NCI-H460 (cell line): Measurements from ENCODE around the gene PIAS4. TPM values are rescaled to one million over a fixed set of nuclear protein-coding genes. Genes with fewer than 3 reads are reported as not detected.

Source experiments
- DNase-seq: peaks from one replicate; pipeline ENCODE4 v3.0.0-alpha.2; 2016; ENCODE audit warnings: low read depth; ENCODE audit errors: extremely low read depth
- total RNA-seq: library from RNA; depleted of rRNA; stranded (reverse); fragments of >200 nt; shearing (Covaris generic); gene quantifications from 2 replicates; pipeline ENCODE4 v1.2.3, GENCODE V29; 2014

Gene PIAS4
- total RNA-seq, 1 experiment from 2014 or later = 14.2 TPM

DNA sequence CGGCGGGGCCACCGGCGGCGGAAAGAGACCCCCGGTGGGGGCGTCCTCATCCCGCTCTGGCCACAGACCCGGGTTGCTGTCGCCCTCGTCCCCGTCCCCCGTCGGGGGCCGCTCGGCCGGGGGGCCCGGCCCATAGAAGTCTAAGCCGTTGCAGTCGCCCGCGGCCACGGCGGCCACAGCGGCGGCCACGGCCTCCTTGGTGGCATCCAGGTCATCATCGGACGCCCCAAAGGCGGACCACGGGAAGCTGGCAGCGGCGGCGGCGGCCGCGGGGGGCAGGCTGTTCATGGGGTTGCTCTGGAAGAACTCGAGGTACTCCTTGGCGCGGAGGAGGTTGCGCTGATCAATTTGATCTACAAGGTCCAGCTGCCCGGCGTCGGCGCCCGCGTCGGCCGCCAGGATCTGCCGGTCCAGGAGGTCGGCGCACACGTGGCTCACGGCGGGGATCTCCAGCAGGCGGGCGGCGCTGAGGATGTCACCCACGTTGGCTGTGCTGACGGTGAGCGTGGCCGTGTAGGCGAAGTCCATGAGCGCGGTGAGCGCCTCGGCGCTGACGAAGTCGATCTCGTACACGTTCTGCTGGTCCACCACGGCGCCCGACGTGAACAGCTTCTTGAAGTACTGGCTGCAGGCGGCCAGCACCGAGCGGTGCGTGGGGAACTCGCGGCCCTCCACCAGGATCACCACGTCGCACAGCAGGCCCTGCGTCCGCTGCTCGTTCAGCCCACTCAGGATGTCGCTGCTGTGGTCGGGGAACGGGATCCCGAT is 47.1 kb downstream of the PIAS4 start:
- no peak for DNase-seq

DNA sequence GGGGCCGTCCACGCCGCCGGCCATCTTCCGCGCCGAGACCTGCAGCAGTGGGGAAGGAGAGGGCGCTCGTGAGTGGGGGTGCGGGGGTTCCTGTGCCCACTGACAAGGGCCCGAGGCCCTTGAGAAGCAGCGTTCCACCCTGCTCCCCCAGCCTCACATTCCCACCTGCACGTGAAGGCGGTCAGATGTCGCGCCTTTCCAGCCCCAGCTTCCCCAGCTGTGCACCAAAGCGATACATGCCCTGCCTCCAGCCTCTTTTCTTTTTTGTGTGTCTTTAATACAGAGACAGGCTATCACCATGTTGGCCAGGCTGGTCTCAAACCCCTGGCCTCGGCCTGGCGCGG is 47.6 kb downstream of the PIAS4 start:
- no peak for DNase-seq

DNA sequence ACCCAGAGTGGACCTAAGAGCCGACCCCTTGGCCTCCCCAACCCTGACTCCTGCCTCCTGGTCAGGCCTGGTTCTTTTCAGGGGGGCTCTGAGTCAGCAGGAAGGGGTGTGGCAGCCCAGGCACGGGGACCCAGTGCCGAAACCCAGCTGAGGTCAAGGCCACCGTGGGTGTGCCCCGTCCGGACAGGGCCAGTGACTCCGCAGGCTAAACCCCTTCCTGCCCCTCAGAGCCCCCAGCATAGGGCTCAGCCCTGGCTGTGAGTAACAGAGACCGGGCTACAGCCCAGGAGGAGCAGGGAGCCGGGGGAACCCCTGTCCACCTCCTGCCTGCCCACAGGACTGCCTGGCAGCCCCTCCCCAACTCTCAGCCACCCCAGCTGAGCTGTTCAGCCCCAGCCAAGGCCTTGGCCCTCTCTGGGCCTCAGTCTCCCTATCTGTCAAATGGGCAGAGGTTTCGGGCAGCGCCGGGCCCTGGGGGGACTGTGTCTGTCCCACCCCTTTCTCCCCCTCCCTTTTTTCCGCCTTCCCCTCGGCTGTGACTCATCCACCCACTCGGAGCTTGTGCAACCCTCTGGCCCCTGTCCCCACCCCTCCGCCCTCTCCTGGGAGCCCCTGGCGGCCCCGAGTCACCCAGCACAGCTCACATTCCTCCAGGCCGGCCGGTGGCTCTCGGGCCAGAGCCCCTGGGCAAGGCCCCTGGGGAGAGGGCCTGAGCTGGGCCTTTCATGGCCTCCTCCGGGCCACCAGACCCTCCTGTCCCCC is 50.6 kb downstream of the PIAS4 start:
- peak; percentile 90 for DNase-seq

DNA sequence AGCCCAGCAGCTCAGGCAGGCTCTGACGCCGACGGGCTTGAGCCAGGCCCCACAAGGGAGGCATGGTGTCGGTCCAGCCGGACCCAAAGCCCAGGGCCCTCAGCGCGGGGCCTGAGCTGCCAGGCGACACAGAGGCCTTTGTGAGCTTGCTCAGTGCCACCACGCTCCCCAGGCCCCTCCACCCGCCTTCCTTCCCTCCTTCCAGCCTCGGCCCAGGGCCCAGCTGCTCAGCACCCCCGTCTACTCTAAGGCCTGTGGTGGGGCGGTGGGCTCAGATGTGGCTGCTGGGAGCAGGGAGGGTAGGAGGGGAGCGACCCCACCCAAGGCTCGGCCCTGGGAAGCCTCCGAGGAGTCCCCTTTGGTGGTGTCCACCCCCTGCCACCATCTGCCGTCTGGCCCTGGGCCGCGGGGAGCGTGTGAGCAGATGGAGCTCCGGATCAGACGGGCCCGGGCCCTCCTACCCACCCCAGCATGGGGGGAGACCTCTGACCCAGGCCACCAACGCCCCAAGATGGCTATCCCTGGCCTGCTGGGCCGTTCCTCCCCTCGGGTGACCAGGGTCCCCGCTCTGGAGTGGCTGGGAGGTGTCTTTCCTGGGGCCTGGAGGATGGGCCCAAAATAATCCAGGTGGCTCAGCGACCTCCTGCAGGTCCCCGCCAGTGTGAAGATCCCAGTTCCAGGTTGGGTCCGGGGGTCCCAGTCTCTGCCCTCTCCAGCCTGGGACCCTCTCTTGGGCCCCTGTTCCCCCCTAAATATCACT is 51.3 kb downstream of the PIAS4 start:
- no peak for DNase-seq

DNA sequence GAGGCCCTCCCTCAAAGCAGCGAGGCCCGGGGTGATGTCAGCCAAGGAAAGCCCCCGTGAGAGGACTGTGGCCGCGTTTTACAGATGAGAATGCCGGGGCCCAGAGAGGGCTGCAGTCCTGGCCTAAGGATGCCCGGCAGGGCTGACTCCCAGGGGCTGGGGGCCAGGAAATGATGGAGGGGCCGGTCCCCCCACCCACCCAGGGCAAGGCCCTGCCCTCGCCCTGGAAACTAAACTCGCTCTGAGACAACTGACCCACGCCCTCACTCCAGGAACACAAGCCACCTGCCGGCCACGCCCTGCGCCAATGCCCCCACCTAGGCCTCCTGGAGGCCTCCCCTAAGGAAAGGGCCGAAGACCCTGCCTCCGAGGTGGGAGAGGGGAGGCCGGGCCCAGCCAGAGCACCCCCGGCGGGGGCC is 51.9 kb downstream of the PIAS4 start:
- DNase-seq = no peak

DNA sequence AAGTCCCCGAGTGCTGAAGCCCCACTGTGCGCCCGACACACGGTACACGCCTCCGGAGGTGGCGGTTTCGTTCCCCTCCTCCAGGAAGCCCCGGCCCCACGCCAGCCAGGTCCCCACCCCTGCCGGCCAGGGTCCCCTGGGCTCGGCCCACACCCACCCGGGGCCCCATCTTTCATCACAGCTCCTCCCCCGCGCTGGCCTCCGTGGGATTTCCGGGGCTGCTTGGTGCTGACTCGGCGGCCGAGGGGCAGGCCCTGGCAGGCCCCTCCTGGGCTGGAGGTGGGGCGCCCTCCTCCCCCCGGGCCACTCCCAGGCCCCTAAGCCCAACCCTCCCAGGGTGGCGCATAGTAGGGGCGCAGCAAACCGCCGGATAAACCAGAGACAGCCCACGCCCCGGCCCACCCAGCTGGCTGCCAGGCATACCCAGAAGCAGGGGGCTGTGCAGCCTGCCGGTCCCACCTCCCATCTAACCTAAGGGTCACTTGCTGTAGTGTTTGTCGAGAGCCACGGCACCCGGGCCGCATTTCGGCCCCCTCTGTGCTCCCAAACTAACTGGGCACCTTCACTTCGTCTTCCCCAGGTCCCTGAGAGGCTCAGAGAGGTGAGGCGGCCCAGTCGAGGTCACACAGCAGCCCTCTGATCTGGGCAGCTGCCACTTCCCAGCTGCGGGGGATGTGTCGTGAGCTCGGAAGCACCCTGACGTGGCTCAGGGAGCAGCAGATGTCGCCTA is 52.5 kb downstream of the PIAS4 start:
- DNase-seq = no peak

DNA sequence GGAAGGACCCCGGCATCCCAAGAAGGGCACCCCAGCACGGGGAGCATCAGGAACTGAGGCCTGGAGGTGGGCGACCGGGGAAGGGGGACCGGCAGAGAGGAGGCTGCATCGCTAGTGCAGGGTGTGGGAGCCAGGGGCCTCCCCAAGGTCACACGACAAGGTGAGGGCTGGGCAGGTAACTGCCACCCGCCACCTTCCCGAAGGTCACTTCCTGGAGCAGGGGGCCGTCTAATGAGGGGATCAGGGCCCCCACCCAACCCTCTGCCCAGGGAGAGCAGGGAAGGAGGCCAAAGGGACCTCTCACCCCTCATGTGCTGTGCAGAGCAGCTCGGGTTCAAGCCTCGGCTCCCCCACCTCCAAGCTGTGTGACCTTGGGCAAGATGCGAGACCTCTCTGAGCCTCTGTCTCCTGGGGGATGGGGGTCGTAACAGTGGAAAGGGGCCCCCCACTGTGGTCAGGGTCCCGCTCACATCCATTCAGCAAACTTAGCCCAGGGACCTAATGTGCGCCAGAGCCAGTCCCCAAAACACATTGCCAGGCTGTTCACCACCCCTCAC is 53.2 kb downstream of the PIAS4 start:
- no peak for DNase-seq

DNA sequence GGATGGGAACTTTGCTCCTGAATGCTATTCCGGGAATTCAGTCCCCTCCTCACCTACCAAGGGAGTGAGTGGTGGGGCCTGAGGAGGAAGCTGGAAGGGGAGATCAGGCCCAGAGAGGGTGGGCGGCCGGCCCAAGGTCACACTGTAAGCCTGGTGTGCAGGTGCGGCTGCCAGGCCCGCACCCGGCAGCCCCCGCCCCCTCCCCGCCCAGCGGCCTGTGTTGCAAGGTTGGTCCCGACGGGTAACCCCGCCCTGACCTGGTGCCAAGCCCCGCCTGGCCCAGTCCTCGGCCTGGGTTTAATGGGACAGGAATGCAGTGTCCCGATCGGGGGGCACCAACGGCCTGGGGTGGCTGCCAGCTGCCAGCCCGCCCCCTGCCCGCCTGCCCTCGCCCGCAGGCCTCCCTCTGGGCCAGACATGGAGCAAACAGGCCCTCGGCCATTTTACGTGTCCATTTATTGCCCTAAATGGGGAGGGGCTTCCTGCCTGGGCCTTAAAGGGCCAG is 53.7 kb downstream of the PIAS4 start:
- no peak for DNase-seq

DNA sequence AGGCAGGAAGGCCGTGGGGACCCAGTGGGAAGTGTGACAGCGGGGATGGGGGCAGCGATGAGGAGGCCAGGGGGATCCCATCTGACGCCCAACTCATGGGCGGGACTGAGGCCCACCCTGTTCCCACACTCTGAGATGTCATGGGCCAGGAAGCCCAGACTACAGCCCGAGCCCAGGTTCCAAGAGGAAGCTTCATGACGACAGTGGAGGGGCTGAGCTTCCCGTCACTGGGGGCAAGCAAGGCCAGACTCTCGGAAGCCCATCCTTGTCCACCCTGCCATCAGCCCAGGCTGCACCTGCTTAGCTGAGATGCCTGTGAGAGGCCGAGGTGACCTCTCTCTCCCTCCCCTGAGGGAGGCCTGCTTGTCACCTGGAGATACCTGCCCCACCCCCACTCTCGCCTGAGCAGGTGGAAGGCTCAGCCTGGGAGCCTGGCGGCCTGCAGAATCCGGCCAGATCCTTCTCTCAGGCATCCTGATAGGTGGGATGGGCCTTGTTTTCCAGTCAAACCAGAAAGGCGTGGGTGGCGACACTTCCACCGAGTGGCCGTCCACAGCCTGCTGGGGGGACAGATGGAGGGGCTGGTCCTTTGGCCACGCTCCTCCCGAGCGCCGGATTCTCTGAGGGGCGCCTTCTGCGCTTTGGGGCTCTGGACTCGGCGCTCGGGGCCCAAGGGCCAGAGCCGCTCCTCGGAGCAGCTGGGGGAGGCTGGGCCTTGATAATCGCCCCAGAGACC is 54.3 kb downstream of the PIAS4 start:
- DNase-seq = no peak

DNA sequence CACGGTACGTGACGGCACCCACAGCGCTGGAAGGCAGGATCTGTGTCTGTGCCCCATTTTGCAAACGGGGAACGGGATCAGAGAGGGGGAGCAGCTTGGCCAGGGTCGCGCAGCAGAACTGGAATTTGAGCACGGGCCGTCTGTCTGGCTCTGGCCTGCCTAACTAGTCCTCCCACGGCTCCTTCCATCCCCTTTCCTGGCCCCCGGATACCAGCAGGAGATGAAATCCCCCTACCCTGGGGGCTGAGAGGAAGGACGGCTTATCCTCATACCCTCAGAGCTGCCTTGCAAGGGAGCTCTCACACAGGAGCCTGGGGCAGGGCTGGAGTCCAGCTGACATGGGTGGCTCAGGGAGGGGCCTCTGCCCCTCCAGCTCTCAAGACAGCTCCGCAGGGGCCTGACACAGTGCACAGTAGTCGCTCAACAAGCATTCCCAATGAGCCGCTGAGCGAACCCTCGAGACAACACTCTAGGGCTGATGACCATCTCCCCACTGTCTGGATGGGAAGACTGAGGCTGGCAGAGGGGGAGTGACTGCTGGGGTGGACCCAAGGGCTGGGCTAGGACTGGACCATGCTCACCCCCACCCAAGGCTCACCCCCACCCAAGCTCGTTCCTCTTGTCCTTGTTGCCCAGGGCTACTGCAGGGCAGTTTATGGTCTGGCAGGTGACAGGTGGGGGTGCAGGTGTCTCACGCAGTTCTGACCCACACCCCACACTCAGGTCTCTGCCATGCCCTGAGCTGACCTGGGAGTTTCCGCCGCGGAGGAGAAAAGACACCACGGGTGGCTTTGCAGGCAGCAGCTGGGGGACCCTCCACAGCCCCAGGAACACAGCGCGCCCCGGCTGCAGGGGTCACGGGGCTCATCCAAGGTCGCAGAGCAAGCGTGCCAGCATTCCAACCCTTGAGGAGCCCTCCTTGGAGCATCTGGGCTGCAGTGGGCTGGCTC is 55.2 kb downstream of the PIAS4 start:
- no peak for DNase-seq

DNA sequence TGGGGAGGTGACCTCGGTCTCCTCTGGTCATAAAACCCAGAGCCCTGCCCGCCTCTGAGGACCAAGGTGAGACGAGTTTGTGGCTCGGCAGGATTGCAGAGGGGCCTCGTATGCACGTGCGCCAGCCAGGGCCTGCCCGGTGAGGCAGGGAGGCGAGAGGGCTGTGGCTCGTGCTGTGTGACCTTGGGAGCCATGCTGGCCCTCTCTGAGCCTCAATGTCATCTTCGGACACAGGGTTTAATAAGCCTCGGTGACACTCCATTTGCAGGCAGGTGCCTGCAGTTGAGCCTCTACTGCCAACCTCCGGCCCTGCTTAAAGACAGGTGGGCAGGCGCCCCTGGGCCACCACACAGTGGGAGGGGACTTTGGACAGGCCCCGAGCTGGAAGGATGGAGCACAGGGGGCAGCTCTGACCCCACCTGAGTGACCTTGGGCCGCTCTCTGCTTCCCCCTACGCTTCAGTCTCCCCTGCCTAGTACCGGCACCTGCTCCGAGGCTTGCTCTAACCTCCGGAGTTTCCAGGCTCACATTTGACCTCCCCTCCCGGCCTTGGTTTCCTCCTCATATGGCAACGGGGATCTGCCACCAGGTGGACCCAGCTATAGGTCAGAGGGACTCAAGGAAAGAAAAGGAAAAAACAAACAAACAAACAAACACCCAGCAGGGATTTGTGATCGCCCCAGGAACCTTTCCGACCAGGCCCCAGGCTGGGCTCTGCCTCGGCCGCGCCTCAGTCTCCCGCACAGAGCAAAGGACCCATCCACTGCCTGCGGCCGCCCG is 56.0 kb downstream of the PIAS4 start:
- DNase-seq = no peak

DNA sequence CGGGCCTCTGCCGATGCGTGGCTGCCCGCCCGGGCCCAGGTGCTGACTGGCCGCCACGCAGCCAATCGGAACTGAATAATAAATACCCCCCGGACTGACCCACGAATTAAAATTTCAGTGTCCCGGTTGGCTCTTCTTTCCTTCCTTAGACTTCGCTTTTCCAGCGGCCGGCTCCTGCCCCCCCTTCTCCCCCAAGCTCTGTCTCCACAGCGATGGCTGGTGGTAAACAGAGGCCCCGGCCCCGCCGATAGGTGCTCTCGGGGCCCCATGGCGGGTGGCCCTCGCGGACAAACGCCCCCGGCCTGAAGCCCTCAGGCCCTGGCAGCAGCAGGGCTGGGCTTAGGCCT is 56.6 kb downstream of the PIAS4 start:
- no peak for DNase-seq

DNA sequence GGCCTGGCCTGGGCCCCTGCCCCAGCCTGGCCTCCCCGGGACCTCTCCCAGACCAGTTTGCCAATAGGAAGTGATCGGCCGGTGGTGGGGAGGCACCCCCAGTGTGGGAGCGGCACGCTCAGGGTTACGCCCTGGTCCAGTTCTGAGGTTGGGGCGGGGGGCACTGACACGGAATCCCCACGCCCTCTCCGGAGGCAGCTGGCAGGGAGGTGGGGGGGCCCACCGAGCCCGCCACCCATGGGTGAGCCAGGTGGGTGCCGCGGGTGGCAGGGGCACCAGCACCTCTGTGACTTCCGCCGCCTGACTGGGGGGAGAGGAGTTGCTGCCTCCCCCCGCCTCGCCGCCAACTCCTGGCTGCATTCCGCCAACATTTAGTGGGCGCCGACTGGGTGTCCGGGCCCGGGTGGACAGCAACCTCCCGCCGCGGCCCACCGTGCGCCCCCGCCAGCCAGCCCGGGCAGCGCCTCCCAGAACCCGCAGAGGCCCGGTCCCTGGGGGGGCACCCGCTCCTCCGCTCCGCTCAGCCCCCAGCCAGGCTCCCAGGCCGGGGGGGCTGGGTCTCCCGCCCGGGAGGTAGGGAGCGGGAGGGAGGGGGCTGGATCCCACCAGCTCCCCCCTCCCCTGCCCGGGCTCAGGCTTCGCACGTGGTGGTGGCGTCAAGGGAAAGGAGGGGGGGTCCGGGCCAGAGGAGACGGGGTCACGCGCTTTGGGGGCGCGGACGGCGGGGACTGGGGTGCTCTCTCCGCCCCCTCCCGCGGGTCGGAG is 57.1 kb downstream of the PIAS4 start:
- no peak for DNase-seq

DNA sequence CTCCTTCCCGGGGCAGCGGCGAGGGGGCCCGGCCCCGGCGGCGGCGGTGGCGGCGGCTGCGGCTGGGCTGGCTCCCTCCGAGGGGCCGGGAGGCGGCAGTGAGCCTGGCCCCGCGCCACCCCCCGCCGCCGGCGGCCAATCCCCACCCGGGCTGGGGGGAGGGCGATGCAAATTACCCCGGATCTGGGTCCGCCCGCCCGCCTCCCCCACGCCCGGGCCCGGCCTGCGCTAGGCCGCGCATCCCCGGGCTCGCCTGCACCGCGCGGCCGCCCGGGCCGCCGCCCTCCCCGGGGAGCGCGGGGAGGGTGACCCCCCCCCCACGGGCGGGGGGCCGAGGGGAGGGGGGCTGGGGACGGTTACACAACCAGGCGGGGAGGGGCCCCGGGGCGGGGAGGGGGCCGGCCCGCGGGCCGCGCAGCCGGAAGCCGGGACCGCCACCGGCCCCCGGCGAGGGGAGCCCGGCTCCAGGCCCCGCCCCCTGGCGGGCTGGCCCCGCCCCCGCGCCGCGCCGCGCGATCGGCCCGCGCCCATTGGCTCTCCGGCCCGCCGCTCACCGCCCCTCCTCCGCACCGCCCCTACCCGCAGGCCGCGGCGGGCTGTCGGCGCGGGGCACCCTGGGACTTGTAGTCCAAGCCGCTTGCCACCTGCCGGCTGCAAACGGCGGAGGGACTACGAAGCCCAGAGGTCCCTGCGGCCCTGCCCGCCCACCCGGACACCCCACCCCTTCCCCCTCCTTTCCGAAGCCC is 58.1 kb downstream of the PIAS4 start:
- DNase-seq = peak; percentile 89

DNA sequence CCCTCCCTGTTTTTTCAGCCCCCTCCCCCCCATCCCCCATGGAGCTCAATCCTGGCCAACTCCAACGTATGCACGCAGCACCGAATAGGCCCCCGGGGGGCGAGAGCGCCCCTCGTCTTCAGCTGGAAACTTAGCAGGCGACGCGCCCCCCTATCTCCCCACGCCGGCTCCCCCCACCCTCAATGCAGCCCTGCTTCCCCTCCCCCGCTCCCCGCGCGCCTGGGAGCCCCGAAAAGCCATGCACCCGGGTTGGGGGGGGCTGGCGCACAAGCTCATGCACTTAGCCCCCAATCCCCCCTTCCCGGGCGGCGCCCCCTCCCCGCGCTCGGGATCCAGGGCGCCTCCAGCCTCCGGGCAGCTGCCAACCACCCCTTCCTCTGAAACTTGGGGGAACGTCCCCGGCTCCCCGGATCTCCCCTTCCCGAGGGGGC is 58.7 kb downstream of the PIAS4 start:
- no peak for DNase-seq

DNA sequence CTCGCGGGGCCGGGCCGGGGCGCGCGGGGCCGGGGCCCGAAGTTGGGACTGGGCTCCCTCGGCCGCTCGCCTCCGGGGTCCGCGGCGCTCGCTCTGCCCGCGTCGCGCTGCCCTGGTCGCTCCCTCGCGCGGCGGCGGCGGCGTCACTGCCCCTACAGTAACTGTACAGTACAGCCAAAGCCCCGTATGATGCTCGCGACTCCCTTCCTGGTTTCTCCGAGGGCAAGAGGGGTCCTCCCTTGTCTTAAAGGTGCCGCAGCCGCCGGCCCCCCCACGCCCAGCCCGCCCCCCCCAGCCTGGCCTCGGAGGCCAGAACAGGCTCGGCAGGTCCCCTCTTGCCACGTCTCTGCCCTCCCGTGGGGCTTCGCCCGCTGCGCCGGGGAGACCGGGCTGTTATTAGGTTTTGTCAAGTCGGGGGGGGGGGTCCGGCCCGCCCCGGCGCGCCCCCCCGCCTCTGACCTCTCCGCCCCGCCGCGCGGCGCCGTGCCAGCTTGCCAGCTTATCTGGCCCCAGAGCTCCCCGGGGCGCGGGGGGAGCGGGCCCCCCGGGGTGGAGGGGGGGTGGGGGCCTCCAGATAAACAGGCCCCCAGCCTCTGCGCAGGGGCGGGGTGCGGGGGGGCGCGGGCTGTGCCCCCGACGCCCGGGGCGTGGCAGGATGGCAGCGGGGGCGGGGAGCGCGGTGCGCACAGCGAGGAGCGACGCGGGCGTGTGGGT is 59.3 kb downstream of the PIAS4 start, which contains the start of gene ZBTB7A:
Gene ZBTB7A (minus strand): TSS at position 218 of the 714 bp plus-strand sequence. CDS start 11,667 bp downstream, outside the sequence.
- no peak for DNase-seq
